ENCODE data around the gene LSM4. TPM values are rescaled to one million over a fixed set of nuclear protein-coding genes. Genes with fewer than 3 reads are reported as not detected.

Gene LSM4
- total and polyA plus RNA-seq, 5 donors, result 55.6 to 131 (median 65.7) TPM

DNA sequence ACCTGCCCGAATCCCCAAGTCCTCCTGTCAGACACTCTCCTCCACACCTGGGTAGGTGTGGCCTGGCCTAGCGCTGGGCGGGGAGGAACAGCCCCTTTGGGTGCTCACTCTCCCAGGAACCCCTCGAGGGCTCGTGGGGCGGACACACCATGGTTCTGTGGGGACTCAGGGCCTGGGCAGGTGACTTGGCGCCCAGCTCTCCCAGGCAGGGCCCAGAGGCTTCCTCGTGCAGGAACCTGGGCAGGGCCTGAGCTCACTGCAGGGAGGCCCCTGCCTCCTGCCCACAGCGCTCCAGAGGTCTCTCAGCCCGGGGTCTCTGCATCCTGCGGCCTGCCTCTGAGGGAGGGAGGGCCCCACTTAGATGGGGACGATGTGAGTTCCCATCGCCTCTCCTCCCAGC is 11.9 kb downstream of the LSM4 start:
- Histone ChIP-seq H3K27me3 (ENCODE audit: control insufficient read depth, insufficient read depth) (no peaks in the 10 kb centered on the region), H3K9me3 (ENCODE audit: control insufficient read depth, low read length) (no peaks in the 10 kb centered on the region), H3K4me1 (ENCODE audit: control insufficient read depth, insufficient read depth, low read length) (no peaks in the 10 kb centered on the region), H3K27ac (ENCODE audit: low read length) (no peak overlapping the region), H3K4me3 (ENCODE audit: low read length) (no peak overlapping the region)
- 93% methylated on average over 13 of the region's 13 CpGs for WGBS
- DNase-seq, result peak in 2 of 3 donors; percentile 23 to 54
- intact Hi-C loops (cut with DNase I), result no loop called here
- ATAC-seq, result no peak

DNA sequence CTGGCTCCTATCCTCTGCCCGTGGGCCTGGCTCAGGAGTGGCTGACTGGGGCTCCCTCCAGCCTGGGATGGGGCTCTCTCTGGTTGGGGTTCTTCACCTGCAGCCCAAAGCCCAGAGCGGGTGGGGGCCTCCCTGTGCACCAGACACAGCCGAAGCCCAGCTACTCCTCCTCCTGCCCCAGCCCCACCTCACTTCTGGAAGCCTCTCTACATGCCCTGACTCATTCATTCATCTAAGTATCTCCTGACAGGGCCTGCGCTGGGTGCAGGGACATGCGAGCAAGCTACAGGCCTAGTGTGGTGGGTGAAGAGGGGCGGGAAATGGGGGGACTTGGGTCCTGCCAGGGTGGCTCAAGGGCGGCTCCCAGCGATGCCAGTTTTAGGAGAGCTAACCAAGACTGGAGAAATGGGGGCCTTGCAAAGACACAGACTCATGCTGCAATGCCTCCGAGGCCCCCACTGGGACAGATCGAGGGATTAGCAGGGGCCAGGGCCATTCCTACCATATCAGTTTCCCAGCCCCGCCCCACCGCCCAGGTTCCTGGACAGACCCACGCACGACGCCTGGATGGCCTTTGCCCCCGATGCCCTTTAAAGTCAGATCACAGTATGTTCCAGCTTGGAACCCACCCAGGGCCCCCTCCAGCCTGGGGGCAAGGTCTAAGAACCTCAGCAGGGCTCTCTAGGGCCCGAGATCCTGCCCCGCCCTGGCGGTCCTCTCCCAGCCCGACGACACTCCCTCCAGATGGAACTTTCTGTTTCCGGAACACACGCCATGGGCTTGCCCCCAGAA is 12.6 kb downstream of the LSM4 start:
- no peak overlapping the region for H3K4me3 ChIP-seq (ENCODE audit: low read length)
- DNase-seq (peak in 1 of 3 donors; percentile 57), ATAC-seq (no peak)
- H3K27ac ChIP-seq (ENCODE audit: low read length), result no peak overlapping the region
- WGBS, result 85% methylated on average over 23 of the region's 23 CpGs
- H3K4me1 ChIP-seq (ENCODE audit: control insufficient read depth, insufficient read depth, low read length), result no peaks in the 10 kb centered on the region
- no peaks in the 10 kb centered on the region for H3K9me3 ChIP-seq (ENCODE audit: control insufficient read depth, low read length)
- no peaks in the 10 kb centered on the region for H3K27me3 ChIP-seq (ENCODE audit: control insufficient read depth, insufficient read depth)
- intact Hi-C loops (cut with DNase I), result no loop called here

DNA sequence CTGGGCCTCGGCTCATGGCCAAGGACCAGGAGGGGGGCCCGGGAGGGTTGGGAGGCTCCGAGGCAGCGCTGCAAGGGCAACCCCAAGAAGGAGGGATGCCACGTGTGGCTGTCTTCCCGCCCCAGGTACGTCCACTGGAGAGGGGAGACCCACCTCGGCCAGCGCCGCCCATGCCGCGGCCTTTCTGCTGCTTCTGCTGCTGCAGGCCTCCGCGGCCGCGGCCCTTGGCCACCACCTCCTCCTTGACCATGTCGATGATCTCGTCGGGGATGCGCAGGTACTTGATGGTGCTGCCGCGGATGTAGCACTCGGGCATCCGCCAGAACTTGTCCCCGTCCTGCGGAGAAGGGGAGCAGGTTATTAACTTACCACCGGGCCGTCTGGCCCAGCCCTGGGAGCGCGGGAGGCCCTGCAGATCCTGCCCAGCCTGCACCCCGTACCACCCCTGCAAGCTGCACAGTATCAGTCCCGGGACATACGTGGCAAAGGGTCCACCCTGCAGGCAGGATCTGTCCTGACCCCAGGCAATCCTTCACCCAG is 13.3 kb downstream of the LSM4 start:
- Histone ChIP-seq H3K4me1 (ENCODE audit: control insufficient read depth, insufficient read depth, low read length) (no peaks in the 10 kb centered on the region), H3K27ac (ENCODE audit: low read length) (no peak overlapping the region), H3K4me3 (ENCODE audit: low read length) (no peak overlapping the region), H3K9me3 (ENCODE audit: control insufficient read depth, low read length) (no peaks in the 10 kb centered on the region), H3K27me3 (ENCODE audit: control insufficient read depth, insufficient read depth) (no peaks in the 10 kb centered on the region)
- DNase-seq (peak in 2 of 3 donors; percentile 33 to 55), ATAC-seq (no peak)
- intact Hi-C loops (cut with DNase I), result no loop called here
- WGBS, result 93% methylated on average over 33 of the region's 33 CpGs

GRCh38 chr19:18308948-18309325 is 13.9 kb downstream of the LSM4 start:
- intact Hi-C loops (cut with DNase I), result no loop called here
- H3K4me3 ChIP-seq (ENCODE audit: low read length), result no peak overlapping the region
- peak in 1 of 3 donors; percentile 42 for DNase-seq
- H3K27ac ChIP-seq (ENCODE audit: low read length), result no peak overlapping the region
- ATAC-seq, result no peak
- WGBS, result 87% methylated on average over 7 of the region's 7 CpGs
- no peaks in the 10 kb centered on the region for H3K9me3 ChIP-seq (ENCODE audit: control insufficient read depth, low read length)
- no peaks in the 10 kb centered on the region for H3K4me1 ChIP-seq (ENCODE audit: control insufficient read depth, insufficient read depth, low read length)
- H3K27me3 ChIP-seq (ENCODE audit: control insufficient read depth, insufficient read depth), result no peaks in the 10 kb centered on the region

DNA sequence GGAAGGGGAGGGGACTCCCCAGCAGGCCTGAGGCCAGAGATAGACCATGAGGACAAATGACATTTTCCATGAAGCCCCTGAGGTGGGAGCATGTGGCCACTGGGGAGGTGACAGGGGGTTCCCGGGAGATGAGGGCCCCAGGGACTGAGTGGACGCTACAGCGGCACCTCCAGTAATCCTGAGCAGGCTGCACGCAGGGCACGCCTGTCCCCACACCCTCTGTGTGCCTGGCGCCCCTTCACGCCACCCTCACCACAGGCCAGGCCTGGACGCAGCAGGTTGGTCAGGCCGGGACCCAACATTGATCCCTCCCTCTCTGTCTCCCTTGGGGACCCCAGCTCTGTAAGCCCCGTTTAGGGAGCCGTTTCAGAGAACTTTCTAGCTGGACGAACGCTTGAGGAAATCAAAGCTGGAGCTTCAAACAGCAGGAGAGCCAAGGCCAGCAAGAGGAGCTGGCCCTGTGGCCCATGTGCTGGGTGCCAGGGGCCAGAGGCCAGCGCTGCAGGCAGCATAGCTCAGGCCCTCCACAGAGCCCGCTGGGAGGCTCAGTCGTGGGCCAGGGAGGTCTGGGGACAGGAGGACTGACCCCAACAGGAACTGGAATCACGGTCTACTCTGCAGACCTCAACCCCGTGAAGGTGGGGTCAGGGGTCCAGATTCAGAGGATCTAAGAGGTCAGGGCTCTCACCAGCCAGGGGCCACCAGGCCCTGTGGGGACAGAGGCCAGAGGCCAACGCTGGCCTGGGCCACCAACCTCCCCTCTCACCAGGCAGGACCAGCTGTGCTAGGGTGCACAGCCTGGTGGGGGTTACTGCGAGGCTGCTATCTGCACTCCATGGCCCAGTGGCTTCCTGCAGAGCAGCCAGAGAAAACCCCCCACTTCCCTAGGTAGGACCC is 14.6 kb downstream of the LSM4 start:
- ATAC-seq, result no peak
- Histone ChIP-seq H3K4me1 (ENCODE audit: control insufficient read depth, insufficient read depth, low read length) (peaks cover 3% of the 10 kb centered on the region), H3K27ac (ENCODE audit: low read length) (no peak overlapping the region), H3K4me3 (ENCODE audit: low read length) (no peak overlapping the region), H3K27me3 (ENCODE audit: control insufficient read depth, insufficient read depth) (no peaks in the 10 kb centered on the region), H3K9me3 (ENCODE audit: control insufficient read depth, low read length) (no peaks in the 10 kb centered on the region)
- 80% methylated on average over 20 of the region's 20 CpGs for WGBS
- DNase-seq, result peak in 2 of 3 donors; percentile 55 to 63
- intact Hi-C loops (cut with DNase I), result no loop called here

DNA sequence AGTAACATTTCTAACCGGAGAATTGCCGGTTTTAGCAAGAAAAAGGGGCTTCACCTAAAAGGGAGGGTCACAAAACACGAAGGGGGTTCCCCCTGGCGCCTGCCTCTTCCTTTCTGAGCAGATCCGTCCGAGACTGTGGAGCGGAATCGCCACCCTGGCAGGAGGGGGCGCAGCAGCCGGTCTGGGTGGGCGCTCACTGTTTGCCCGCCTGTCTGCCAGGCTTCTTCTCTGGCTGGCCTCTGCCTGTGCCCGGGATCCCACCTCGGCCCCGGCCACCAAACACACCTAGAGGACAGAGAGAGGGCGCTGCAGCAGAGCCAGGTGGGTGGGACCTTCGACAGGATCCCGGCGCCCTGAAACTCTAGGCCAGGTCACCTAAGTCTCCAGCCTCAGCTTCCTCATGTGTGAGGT is 15.6 kb downstream of the LSM4 start:
- ATAC-seq (no peak), DNase-seq (peak in 2 of 3 donors; percentile 54 to 64)
- 85% methylated on average over 19 of the region's 19 CpGs for WGBS
- intact Hi-C loops (cut with DNase I), result no loop called here
- Histone ChIP-seq H3K4me3 (ENCODE audit: low read length) (no peak overlapping the region), H3K27ac (ENCODE audit: low read length) (peak overlapping the region; percentile 0), H3K27me3 (ENCODE audit: control insufficient read depth, insufficient read depth) (no peaks in the 10 kb centered on the region), H3K4me1 (ENCODE audit: control insufficient read depth, insufficient read depth, low read length) (peaks cover 5% of the 10 kb centered on the region), H3K9me3 (ENCODE audit: control insufficient read depth, low read length) (no peaks in the 10 kb centered on the region)

DNA sequence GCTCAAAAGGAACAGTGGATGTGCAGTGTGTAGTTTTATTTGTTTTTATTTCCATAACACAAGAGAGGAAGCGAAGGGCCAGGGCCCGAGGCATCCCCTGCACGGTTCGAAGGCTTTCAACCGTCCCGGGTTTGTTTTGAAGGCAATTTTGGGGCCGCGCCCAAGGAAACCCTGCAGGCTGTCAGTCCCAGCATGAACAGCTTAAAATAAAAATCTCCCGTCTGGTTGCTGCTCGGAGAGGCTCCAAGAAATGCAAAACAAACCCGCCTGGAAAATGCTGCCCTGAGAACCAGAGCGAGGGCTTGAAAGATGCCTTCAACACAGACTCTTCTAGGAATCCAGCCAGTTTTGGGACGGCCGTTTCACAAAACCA is 16.0 kb downstream of the LSM4 start:
- intact Hi-C loops (cut with DNase I), result no loop called here
- Histone ChIP-seq H3K4me3 (ENCODE audit: low read length) (no peak overlapping the region), H3K27ac (ENCODE audit: low read length) (no peak overlapping the region), H3K9me3 (ENCODE audit: control insufficient read depth, low read length) (no peaks in the 10 kb centered on the region), H3K27me3 (ENCODE audit: control insufficient read depth, insufficient read depth) (no peaks in the 10 kb centered on the region), H3K4me1 (ENCODE audit: control insufficient read depth, insufficient read depth, low read length) (peaks cover 5% of the 10 kb centered on the region)
- peak in 1 of 2 donors; percentile 1 for ATAC-seq
- DNase-seq, result peak in 2 of 3 donors; percentile 72 to 73
- WGBS, result 69% methylated on average over 14 of the region's 14 CpGs

DNA sequence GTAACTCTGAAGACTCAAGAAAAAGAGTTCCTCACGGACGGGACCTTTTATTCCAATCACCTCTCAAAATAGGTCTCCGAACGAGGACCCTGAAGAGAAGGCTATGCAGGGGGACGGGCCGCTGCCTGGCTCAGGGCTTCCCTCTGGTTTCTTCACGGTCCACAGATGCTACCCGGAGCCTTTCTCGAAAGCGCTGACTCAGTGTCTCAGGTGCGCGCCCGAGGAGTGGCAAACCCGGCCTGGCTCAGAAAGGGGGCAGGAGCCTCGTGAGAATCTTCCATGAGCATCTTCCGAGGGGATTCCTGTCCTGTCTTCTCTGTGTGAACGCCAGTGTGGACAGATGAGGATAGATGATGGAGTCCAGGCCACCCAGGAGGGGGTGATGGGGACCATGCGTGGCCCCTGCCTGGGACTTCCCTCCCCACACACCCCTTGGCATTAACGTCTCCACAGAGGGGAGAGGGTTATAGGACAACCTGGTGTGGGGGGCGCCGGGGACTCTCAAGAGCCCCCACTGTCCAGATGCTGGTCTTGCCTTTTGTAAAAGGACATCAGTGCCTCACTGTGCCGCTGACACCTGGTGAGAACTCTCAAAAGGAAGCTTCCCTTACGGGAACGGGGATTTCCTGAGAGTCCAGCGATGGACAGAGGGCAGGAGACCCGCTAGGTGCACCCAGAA is 16.5 kb downstream of the LSM4 start:
- ATAC-seq, result no peak
- Histone ChIP-seq H3K4me3 (ENCODE audit: low read length) (no peak overlapping the region), H3K27me3 (ENCODE audit: control insufficient read depth, insufficient read depth) (no peaks in the 10 kb centered on the region), H3K27ac (ENCODE audit: low read length) (no peak overlapping the region), H3K9me3 (ENCODE audit: control insufficient read depth, low read length) (no peaks in the 10 kb centered on the region), H3K4me1 (ENCODE audit: control insufficient read depth, insufficient read depth, low read length) (peaks cover 5% of the 10 kb centered on the region)
- intact Hi-C loops (cut with DNase I), result no loop called here
- 85% methylated on average over 26 of the region's 26 CpGs for WGBS
- peak in 2 of 3 donors; percentile 51 to 64 for DNase-seq

- peak; percentile 90 for ATAC-seq
- H3K27me3 ChIP-seq (ENCODE audit: control insufficient read depth, insufficient read depth), result no peaks in the 10 kb centered on the region
- H3K9me3 ChIP-seq (ENCODE audit: control insufficient read depth, low read length), result no peaks in the 10 kb centered on the region
- under 1% methylated on average over 29 of the region's 29 CpGs for WGBS
- intact Hi-C loops (cut with DNase I), result no loop called here
- peaks cover 8% of the 10 kb centered on the region for H3K4me1 ChIP-seq (ENCODE audit: control insufficient read depth, insufficient read depth, low read length)
- H3K27ac ChIP-seq (ENCODE audit: low read length), result peak overlapping the region; percentile 99
- DNase-seq, result peak; percentile 95 to 96 (median 96)
- H3K4me3 ChIP-seq (ENCODE audit: low read length), result peak overlapping the region; percentile 37
Observed at GRCh38 chr19:18304458-18305310, 18.2 kb downstream of the LSM4 start.

GRCh38 chr19:18304208-18304457 is 18.7 kb downstream of the LSM4 start:
- DNase-seq (peak in 1 of 3 donors; percentile 78), ATAC-seq (no peak)
- H3K4me1 ChIP-seq (ENCODE audit: control insufficient read depth, insufficient read depth, low read length), result peaks cover 8% of the 10 kb centered on the region
- H3K27me3 ChIP-seq (ENCODE audit: control insufficient read depth, insufficient read depth), result no peaks in the 10 kb centered on the region
- peak overlapping the region; percentile 99 for H3K27ac ChIP-seq (ENCODE audit: low read length)
- intact Hi-C loops (cut with DNase I), result no loop called here
- 11% methylated on average over 2 of the region's 2 CpGs for WGBS
- no peak overlapping the region for H3K4me3 ChIP-seq (ENCODE audit: low read length)
- no peaks in the 10 kb centered on the region for H3K9me3 ChIP-seq (ENCODE audit: control insufficient read depth, low read length)
